ENCODE data around the gene ITGB4. TPM values are rescaled to one million over a fixed set of nuclear protein-coding genes. Genes with fewer than 3 reads are reported as not detected.

The ITGB4 gene
- total and polyA plus RNA-seq, 2 of the 13 experiments (the other 11 are each of a cell fraction or from before 2014, with no cell fraction given): 6.9 to 14.5 TPM

DNA sequence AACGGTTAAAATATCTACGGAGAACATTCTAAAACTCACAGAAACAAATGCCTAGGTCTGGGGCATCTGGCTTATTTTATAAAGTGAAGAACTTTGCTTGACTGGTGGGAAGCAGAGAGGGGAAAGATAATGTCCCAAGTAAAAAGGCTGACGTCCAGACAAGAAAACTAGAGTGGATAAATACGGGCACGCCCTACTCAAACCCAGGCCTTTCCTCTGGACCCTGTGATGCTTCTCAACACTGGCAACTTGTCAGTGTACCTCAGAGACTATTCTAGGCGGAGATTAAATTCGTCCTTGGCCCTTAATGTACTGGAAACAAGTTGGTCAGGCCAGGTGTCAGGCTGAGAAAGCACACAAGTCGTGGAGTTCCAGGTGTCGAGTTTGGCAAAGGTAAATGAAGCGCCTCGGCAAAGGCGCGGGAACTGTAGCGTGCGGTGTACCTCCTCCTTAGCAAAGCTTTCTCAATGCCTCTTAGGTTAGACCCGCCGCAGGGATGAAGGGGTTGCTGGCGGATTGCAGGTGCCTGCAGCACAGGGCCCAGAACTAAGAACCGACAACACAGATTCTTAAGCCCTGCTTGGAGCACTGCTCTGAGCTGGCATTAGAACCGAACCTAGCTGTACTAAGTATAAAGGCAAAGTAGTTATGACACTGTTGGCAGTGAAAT lies 62.7 kb downstream of the ITGB4 start (continued):
- TF ChIP-seq MLLT10 (CRISPR knock-in tag; IDR thresholded peaks at IDR 0.05) (0 out of 2 replicates have a peak, but pooled peaks have one; percentile 25), ZNF33B (CRISPR knock-in tag; IDR thresholded peaks at IDR 0.05) (no peak), ZNF383 (CRISPR knock-in tag; IDR thresholded peaks at IDR 0.05; ENCODE audit: borderline replicate concordance) (0 out of 2 replicates have a peak, but pooled peaks have one; percentile 4), BORCS8-MEF2B (CRISPR knock-in tag; IDR thresholded peaks at IDR 0.05) (peak; percentile 35; the same call in 1 of the 2 replicates), ZBTB20 (CRISPR knock-in tag; IDR thresholded peaks at IDR 0.05; ENCODE audit: borderline replicate concordance, low read depth) (0 out of 2 replicates have a peak, but pooled peaks have one; percentile 61), MTERF4 (CRISPR knock-in tag; IDR thresholded peaks at IDR 0.05) (peak; percentile 53; the same call in 1 of the 2 replicates), MTA3 (CRISPR knock-in tag; IDR thresholded peaks at IDR 0.05) (no peak), TAF15 (IDR thresholded peaks at IDR 0.05; ENCODE audit: low read depth, low read length, poor library complexity, severe bottlenecking) (no peak), KLF6 (CRISPR knock-in tag; IDR thresholded peaks at IDR 0.05) (no peak), ZNF766 (CRISPR knock-in tag; IDR thresholded peaks at IDR 0.05; ENCODE audit: borderline replicate concordance) (peak; percentile 40; the same call in 1 of the 2 replicates), ZNF891 (CRISPR knock-in tag; IDR thresholded peaks at IDR 0.05) (0 out of 2 replicates have a peak, but pooled peaks have one; percentile 47), ZNF501 (CRISPR knock-in tag; IDR thresholded peaks at IDR 0.05) (peak; percentile 80), REL (CRISPR knock-in tag; conservative IDR thresholded peaks at IDR 0.05) (no peak; the same call in 1 of the 2 replicates), ZNF264 (CRISPR knock-in tag; IDR thresholded peaks at IDR 0.05) (0 out of 2 replicates have a peak, but pooled peaks have one; percentile 72), ZNF687 (CRISPR knock-in tag; IDR thresholded peaks at IDR 0.05) (peak; percentile 23), BRF2 (CRISPR knock-in tag; IDR thresholded peaks at IDR 0.05) (peak; percentile 89), FOXC1 (CRISPR knock-in tag; IDR thresholded peaks at IDR 0.05; ENCODE audit: borderline replicate concordance) (peak; percentile 22; the same call in 1 of the 2 replicates), MTF1 (CRISPR knock-in tag; IDR thresholded peaks at IDR 0.05) (no peak), ISL2 (CRISPR knock-in tag; IDR thresholded peaks at IDR 0.05) (0 out of 2 replicates have a peak, but pooled peaks have one; percentile 34), SRY (CRISPR knock-in tag; IDR thresholded peaks at IDR 0.05) (peak; percentile 72; the same call in 1 of the 2 replicates)
- TF ChIP-seq, protein P1, sequence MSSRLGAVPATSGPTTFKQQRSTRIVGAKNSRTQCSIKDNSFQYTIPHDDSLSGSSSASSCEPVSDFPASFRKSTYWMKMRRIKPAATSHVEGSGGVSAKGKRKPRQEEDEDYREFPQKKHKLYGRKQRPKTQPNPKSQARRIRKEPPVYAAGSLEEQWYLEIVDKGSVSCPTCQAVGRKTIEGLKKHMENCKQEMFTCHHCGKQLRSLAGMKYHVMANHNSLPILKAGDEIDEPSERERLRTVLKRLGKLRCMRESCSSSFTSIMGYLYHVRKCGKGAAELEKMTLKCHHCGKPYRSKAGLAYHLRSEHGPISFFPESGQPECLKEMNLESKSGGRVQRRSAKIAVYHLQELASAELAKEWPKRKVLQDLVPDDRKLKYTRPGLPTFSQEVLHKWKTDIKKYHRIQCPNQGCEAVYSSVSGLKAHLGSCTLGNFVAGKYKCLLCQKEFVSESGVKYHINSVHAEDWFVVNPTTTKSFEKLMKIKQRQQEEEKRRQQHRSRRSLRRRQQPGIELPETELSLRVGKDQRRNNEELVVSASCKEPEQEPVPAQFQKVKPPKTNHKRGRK (CRISPR knock-in tag; IDR thresholded peaks at IDR 0.05): no peak
